HepG2 (cell line): ENCODE results near the gene CRLF1. TPM values are rescaled to one million over a fixed set of nuclear protein-coding genes. Genes with fewer than 3 reads are reported as not detected.

Experiments used
- ATAC-seq: fragments of 200-7000 bp; cut with Tn5 transposase; 3 replicates; pipeline ENCODE4 v1.9.1; 2020; ENCODE audit warnings: mild to moderate bottlenecking, moderate library complexity
- BruUV-seq: library from RNA; stranded (reverse); fragments of 400-500 nt; replicated peaks from 2 replicates; lab custom pipeline; 2021; lab: Mats Ljungman, UMichigan
- CTCF ChIA-PET: fragments of 300-600 bp; formaldehyde crosslinking; extraction: SDS; loops from one replicate; lab custom pipeline; 2021; ENCODE audit warnings: low total read pairs, inconsistent platforms, low intra/inter-chr PET ratio; lab: Yijun Ruan, JAX
- POLR2A ChIA-PET: fragments of 350-600 bp; sonication (Branson Sonifier 250); formaldehyde crosslinking; loops from one replicate; lab custom pipeline; 2020; ENCODE audit warnings: antibody characterized with exemption, inconsistent platforms; lab: Yijun Ruan, JAX
- DNase-seq: peaks from one replicate; pipeline ENCODE4 v3.0.0-alpha.2; 2015; ENCODE audit warnings: low spot score
- FAIRE-seq: peaks from 3 replicates; lab custom pipeline; 2011; peaks lifted over from hg19 to GRCh38; lab: Jason Lieb, UNC
- H2AFZ ChIP-seq: one replicate; pipeline ENCODE4 v1.6.1; 2011; ENCODE audit warnings: low read length, inconsistent platforms
- H3K27ac ChIP-seq: fragments of 300-600 bp; 3 replicates; pipeline ENCODE4 v1.8.0; 2011; ENCODE audit warnings: mixed run types, mild to moderate bottlenecking, mixed read lengths, low read length, inconsistent platforms; ENCODE audit not compliant: insufficient read depth; ENCODE audit errors: extremely low read length
- H3K27me3 ChIP-seq, 2 experiments: fragments of 200-600 bp in 1 of 2; 2 replicates in 1 of 2; 3 replicates in 1 of 2; pipeline versions ENCODE4 v1.6.0 to v1.8.0; 2011; ENCODE audit warnings: low read length in 2 of 2, mild to moderate bottlenecking in 2 of 2, moderate library complexity in 2 of 2, inconsistent platforms in 1 of 2; ENCODE audit not compliant: insufficient read depth in 2 of 2, control insufficient read depth in 1 of 2
- H3K36me3 ChIP-seq, 2 experiments: fragments of 200-600 bp in 1 of 2; replicated peaks in 1 of 2; 2 replicates in 1 of 2; 3 replicates in 1 of 2; pipeline versions ENCODE4 v1.5.1 to v1.8.0; 2011; ENCODE audit warnings: low read length in 2 of 2, inconsistent platforms in 1 of 2; ENCODE audit not compliant: insufficient read depth in 2 of 2, control insufficient read depth in 1 of 2
- H3K4me1 ChIP-seq: 2 replicates; pipeline ENCODE4 v1.5.1; 2012; ENCODE audit warnings: low read length, inconsistent platforms; ENCODE audit not compliant: insufficient read depth
- H3K4me2 ChIP-seq: 2 replicates; pipeline ENCODE4 v1.6.0; 2011; ENCODE audit warnings: low read depth, low read length, inconsistent platforms
- H3K4me3 ChIP-seq, 3 experiments: fragments of 200-600 bp in 1 of 3; sonication (generic), shearing (Covaris generic) in 1 of 3; replicated peaks in 1 of 3; 2 replicates each; pipeline ENCODE4 v1.5.1; 2011 to 2016; ENCODE audit warnings: low read length in 3 of 3, inconsistent platforms in 2 of 3, low read depth in 2 of 3, mild to moderate bottlenecking in 2 of 3, control low read depth in 1 of 3, mixed read lengths in 1 of 3; ENCODE audit not compliant: insufficient read depth in 1 of 3
- H3K79me2 ChIP-seq: one replicate; pipeline ENCODE4 v1.6.1; 2011; ENCODE audit warnings: low read length, inconsistent platforms; ENCODE audit not compliant: insufficient read depth
- H3K9ac ChIP-seq: 2 replicates; pipeline ENCODE4 v1.6.0; 2011; ENCODE audit warnings: mild to moderate bottlenecking, low read depth, low read length, inconsistent platforms; ENCODE audit not compliant: insufficient read depth
- H3K9me3 ChIP-seq: 2 replicates; pipeline ENCODE4 v1.5.1; 2012; ENCODE audit warnings: mild to moderate bottlenecking, low read length
- H4K20me1 ChIP-seq: 2 replicates; pipeline ENCODE4 v1.6.0; 2011; ENCODE audit warnings: inconsistent platforms, mild to moderate bottlenecking, low read length, moderate library complexity; ENCODE audit not compliant: insufficient read depth
- ATM ChIP-seq: fragments of 450-650 bp; IDR thresholded peaks from 2 replicates; pipeline ENCODE4 v1.7.1; 2017; ENCODE audit warnings: mild to moderate bottlenecking, borderline replicate concordance
- BHLHE40 ChIP-seq: IDR thresholded peaks from 2 replicates; pipeline ENCODE4 v1.6.1; 2011; ENCODE audit warnings: low read length, improper control_type of control experiment
- CBX5 ChIP-seq: sonication (generic); formaldehyde crosslinking; IDR thresholded peaks from 2 replicates; pipeline ENCODE4 v1.4.0; 2020; ENCODE audit warnings: missing genetic modification reagents, borderline replicate concordance
- CEBPB ChIP-seq: IDR thresholded peaks from 2 replicates; pipeline ENCODE4 v1.6.1; 2011; ENCODE audit warnings: low read depth, low read length, improper control_type of control experiment, borderline replicate concordance
- GATAD1 ChIP-seq: IDR thresholded peaks from 2 replicates; pipeline ENCODE4 v1.6.1; 2016; ENCODE audit warnings: missing genetic modification reagents, missing compliant biosample characterization
- GFI1 ChIP-seq: sonication (generic); formaldehyde crosslinking; IDR thresholded peaks from 2 replicates; pipeline ENCODE4 v1.5.0; 2020; ENCODE audit warnings: missing genetic modification reagents, mild to moderate bottlenecking, borderline replicate concordance
- MXD3 ChIP-seq: IDR thresholded peaks from 2 replicates; pipeline ENCODE4 v1.6.1; 2016; ENCODE audit warnings: mild to moderate bottlenecking, missing biosample characterization, missing genetic modification reagents
- RFX1 ChIP-seq: fragments of 450-650 bp; IDR thresholded peaks from 2 replicates; pipeline ENCODE4 v1.6.1; 2017
- SIX1 ChIP-seq: sonication (generic); formaldehyde crosslinking; IDR thresholded peaks from 2 replicates; pipeline ENCODE4 v1.4.0; 2020; ENCODE audit warnings: missing genetic modification reagents, borderline replicate concordance
- SRSF9 ChIP-seq: fragments of 200-400 bp; formaldehyde crosslinking; IDR thresholded peaks from 2 replicates; pipeline ENCODE4 v1.6.1; 2018; ENCODE audit warnings: borderline replicate concordance, mild to moderate bottlenecking, low read depth, low read length; ENCODE audit not compliant: insufficient read depth, poor library complexity, severe bottlenecking
- TEAD3 ChIP-seq: optimal IDR thresholded peaks from 2 replicates; pipeline ENCODE3; 2016; ENCODE audit warnings: borderline replicate concordance
- ZMYM3 ChIP-seq: sonication (generic); formaldehyde crosslinking; IDR thresholded peaks from 2 replicates; pipeline ENCODE4 v1.5.1; 2020; ENCODE audit warnings: mild to moderate bottlenecking, missing genetic modification reagents
- ZNF513 ChIP-seq: sonication (generic); formaldehyde crosslinking; conservative IDR thresholded peaks from 2 replicates; pipeline ENCODE4 v1.5.0; 2020; ENCODE audit warnings: missing genetic modification reagents
- ZNF530 ChIP-seq: sonication (generic); formaldehyde crosslinking; IDR thresholded peaks from 2 replicates; pipeline ENCODE4 v1.5.0; 2020; ENCODE audit warnings: low read depth, mild to moderate bottlenecking, missing genetic modification reagents
- ZNF616 ChIP-seq: sonication (generic); formaldehyde crosslinking; IDR thresholded peaks from 2 replicates; pipeline ENCODE4 v1.5.0; 2020; ENCODE audit warnings: low read depth, mild to moderate bottlenecking, missing genetic modification reagents
- ZNF660 ChIP-seq: sonication (generic); formaldehyde crosslinking; IDR thresholded peaks from 2 replicates; pipeline ENCODE4 v1.5.1; 2020; ENCODE audit warnings: mild to moderate bottlenecking, low read depth, missing genetic modification reagents, borderline replicate concordance
- ZNF7 ChIP-seq: IDR thresholded peaks from 2 replicates; pipeline ENCODE4 v1.6.1; 2016; ENCODE audit warnings: missing biosample characterization, missing genetic modification reagents
- WGBS: methylation state at CpG from one replicate; pipeline ENCODE4 v1.1.6; 2017; ENCODE audit warnings: low lambda C conversion rate; 5-methylcytosine and 5-hydroxymethylcytosine counted together
- in situ Hi-C: cut with HindIII; loops from 2 replicates; pipeline ENCODE4 v1.10.0; 2017; ENCODE audit warnings: low pct_unique_long_range_greater_than_20kb; ENCODE audit not compliant: extremely low pct_ligation_motif_present
- intact Hi-C: fragments of 100-400 bp; cut with micrococcal nuclease; formaldehyde crosslinking; loops from one replicate; pipeline ENCODE4 v1.10.0; 2022; ENCODE audit not compliant: unreplicated experiment
- polyA plus RNA-seq, 8 experiments: library from polyadenylated mRNA; depleted of rRNA in 3 of 8; stranded (reverse) in 7 of 8; unstranded in 1 of 8; fragments of >200 nt; fragmentation: Illumina TruSeq in 4 of 8; extraction: Trizol in 4 of 8; gene quantifications; 2 replicates each; pipeline versions ENCODE4 v1.2.1 to v1.2.3, GENCODE V29; 2011 to 2016; ENCODE audit warnings: low read depth in 4 of 8, missing spikeins in 1 of 8, mixed read lengths in 1 of 8; ENCODE audit not compliant: insufficient read depth in 1 of 8
- total RNA-seq, 5 experiments: library from RNA; depleted of rRNA; stranded (reverse); fragments of >200 nt; fragmentation: Illumina TruSeq; extraction: Trizol; gene quantifications; 2 replicates each; pipeline ENCODE4 v1.2.3, GENCODE V29; 2016; ENCODE audit warnings: low read depth in 1 of 5
- TF ChIP-seq, protein P1 (sequence below): IDR thresholded peaks from 2 replicates; pipeline ENCODE4 v1.4.0; 2020; ENCODE audit warnings: mild to moderate bottlenecking, missing genetic modification reagents

Gene CRLF1
- total and polyA plus RNA-seq, 2 of the 13 experiments (the other 11 are each of a cell fraction or from before 2014, with no cell fraction given), result 217 to 296 TPM

GRCh38 chr19:18634612-18635297 is 28.2 kb upstream of the CRLF1 start (continued):
- TF ChIP-seq BHLHE40 (peak; percentile 75), TEAD3 (CRISPR knock-in tag) (peak; percentile 7), ZNF660 (no peak), ZNF7 (0 out of 2 replicates have a peak, but pooled peaks have one; percentile 33), ZMYM3 (CRISPR knock-in tag) (peak; percentile 96)

DNA sequence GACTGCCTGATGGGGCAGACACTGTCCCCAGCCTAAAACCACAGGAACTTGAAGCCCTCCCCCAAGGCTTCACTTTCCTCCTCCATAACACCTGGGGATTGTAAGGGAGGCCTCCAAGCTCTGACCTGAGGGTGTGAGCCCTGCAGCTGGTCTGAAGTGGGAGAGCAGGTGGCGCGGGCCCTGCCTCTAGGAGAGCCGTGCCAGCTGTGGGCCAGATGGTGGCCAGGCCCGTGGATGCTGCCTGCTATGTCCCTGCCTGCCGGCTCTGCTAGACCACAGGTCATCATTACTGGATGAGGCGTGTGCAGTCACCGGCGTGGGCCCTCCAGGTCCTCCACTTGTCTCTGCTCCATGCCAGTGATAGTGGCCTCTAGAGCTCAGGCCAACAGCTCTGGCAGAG is 26.7 kb upstream of the CRLF1 start:
- no peak for DNase-seq

More for the DNA sequence above, 26.7 kb upstream of the CRLF1 start:
- H3K4me3 ChIP-seq, result no peak overlapping the region
- no peak overlapping the region for H3K27ac ChIP-seq
- no peak overlapping the region for H2AFZ ChIP-seq
- ChIA-PET CTCF (no interaction called here), POLR2A (no interaction called here)
- H4K20me1 ChIP-seq, result no peaks in the 10 kb centered on the region
- TF ChIP-seq GFI1 (CRISPR knock-in tag) (no peak), RFX1 (no peak), ZNF616 (CRISPR knock-in tag) (no peak), SRSF9 (no peak), CEBPB (no peak), ATM (no peak), CBX5 (CRISPR knock-in tag) (no peak), ZNF513 (CRISPR knock-in tag) (no peak), SIX1 (CRISPR knock-in tag) (no peak), ZNF530 (no peak), GATAD1 (CRISPR knock-in tag) (no peak), MXD3 (no peak)
- TF ChIP-seq, protein P1, sequence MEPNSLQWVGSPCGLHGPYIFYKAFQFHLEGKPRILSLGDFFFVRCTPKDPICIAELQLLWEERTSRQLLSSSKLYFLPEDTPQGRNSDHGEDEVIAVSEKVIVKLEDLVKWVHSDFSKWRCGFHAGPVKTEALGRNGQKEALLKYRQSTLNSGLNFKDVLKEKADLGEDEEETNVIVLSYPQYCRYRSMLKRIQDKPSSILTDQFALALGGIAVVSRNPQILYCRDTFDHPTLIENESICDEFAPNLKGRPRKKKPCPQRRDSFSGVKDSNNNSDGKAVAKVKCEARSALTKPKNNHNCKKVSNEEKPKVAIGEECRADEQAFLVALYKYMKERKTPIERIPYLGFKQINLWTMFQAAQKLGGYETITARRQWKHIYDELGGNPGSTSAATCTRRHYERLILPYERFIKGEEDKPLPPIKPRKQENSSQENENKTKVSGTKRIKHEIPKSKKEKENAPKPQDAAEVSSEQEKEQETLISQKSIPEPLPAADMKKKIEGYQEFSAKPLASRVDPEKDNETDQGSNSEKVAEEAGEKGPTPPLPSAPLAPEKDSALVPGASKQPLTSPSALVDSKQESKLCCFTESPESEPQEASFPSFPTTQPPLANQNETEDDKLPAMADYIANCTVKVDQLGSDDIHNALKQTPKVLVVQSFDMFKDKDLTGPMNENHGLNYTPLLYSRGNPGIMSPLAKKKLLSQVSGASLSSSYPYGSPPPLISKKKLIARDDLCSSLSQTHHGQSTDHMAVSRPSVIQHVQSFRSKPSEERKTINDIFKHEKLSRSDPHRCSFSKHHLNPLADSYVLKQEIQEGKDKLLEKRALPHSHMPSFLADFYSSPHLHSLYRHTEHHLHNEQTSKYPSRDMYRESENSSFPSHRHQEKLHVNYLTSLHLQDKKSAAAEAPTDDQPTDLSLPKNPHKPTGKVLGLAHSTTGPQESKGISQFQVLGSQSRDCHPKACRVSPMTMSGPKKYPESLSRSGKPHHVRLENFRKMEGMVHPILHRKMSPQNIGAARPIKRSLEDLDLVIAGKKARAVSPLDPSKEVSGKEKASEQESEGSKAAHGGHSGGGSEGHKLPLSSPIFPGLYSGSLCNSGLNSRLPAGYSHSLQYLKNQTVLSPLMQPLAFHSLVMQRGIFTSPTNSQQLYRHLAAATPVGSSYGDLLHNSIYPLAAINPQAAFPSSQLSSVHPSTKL (CRISPR knock-in tag), result no peak
- no TSS peak for BruUV-seq
- H3K9ac ChIP-seq, result no peak overlapping the region
- H3K4me2 ChIP-seq, result no peak overlapping the region
- peaks cover 2% of the 10 kb centered on the region for H3K79me2 ChIP-seq
- H3K27me3 ChIP-seq, result peaks cover 0 to 12% of the 10 kb centered on the region in 2 experiments; a peak in 2 of 5 replicates
- in situ Hi-C loops, result no loop called here
- H3K4me1 ChIP-seq, result peaks cover 38% of the 10 kb centered on the region
- FAIRE-seq (no peak), ATAC-seq (no peak)
- H3K36me3 ChIP-seq, result no peaks in the 10 kb centered on the region
- WGBS, result no CpG with 5 or more reads among the region's 8 CpGs
- intact Hi-C loops, result no loop called here
- H3K9me3 ChIP-seq, result no peaks in the 10 kb centered on the region
